Activated T-helper 1 cell treated with anti-CD3 and anti-CD28 coated beads, Interleukin-2, amount 50 U/mL, for 16 hours (primary cell): Measurements from ENCODE around the gene NOLC1.

Source experiments
- DNase-seq, 2 donors: peaks; one replicate each; pipeline ENCODE4 v3.0.0-alpha.2; 2020; ENCODE audit warnings: low read depth in 1 of 2, low spot score in 1 of 2

NOLC1 gene

GRCh38 chr10:102151774-102152544 lies at the start of gene NOLC1:
Gene NOLC1 (plus strand): TSS chr10:102152389. CDS start chr10:102152411, 22 bp downstream.
- peak; percentile 100 for DNase-seq

- DNase-seq, result no peak
Observed at GRCh38 chr10:102102421-102102820, 49.8 kb upstream of the NOLC1 start.

GRCh38 chr10:102106998-102107397 lies 45.2 kb upstream of the NOLC1 start:
- DNase-seq, result no peak

- DNase-seq, result no peak
Observed at GRCh38 chr10:102109166-102110116, 42.7 kb upstream of the NOLC1 start.

- DNase-seq, result no peak
Observed at GRCh38 chr10:102111276-102111675, 40.9 kb upstream of the NOLC1 start.

GRCh38 chr10:102112210-102112817 lies 39.9 kb upstream of the NOLC1 start:
- no peak for DNase-seq

- no peak for DNase-seq
Observed at GRCh38 chr10:102113261-102113955, 38.8 kb upstream of the NOLC1 start.

GRCh38 chr10:102113956-102114857 lies 38.0 kb upstream of the NOLC1 start:
- DNase-seq, result no peak

- peak; percentile 72 to 76 for DNase-seq
Observed at GRCh38 chr10:102114861-102115618, 37.1 kb upstream of the NOLC1 start.

GRCh38 chr10:102115775-102116174 lies 36.4 kb upstream of the NOLC1 start:
- DNase-seq, result no peak

GRCh38 chr10:102116656-102117055 lies 35.5 kb upstream of the NOLC1 start:
- no peak for DNase-seq

GRCh38 chr10:102117391-102118159 lies 34.6 kb upstream of the NOLC1 start:
- peak; percentile 22 to 45 for DNase-seq

GRCh38 chr10:102118867-102119266 lies 33.3 kb upstream of the NOLC1 start:
- no peak for DNase-seq

- DNase-seq, result no peak
Observed at GRCh38 chr10:102119417-102120141, 32.6 kb upstream of the NOLC1 start.

GRCh38 chr10:102120142-102120990 lies 31.8 kb upstream of the NOLC1 start, which contains the start of gene LDB1:
Gene LDB1 (minus strand): TSS chr10:102120368. CDS start chr10:102120110, 258 bp downstream.
- peak; percentile 42 to 45 for DNase-seq

- DNase-seq, result peak in 1 of 2 donors; percentile 16
Observed at GRCh38 chr10:102120991-102121738, 31.0 kb upstream of the NOLC1 start.
